ENCODE measurements around the gene PCAT6. TPM values are rescaled to one million over a fixed set of nuclear protein-coding genes. Genes with fewer than 3 reads are reported as not detected.

PCAT6 gene
- total RNA-seq, 1 donor from 2014 or later: 5.6 TPM

DNA sequence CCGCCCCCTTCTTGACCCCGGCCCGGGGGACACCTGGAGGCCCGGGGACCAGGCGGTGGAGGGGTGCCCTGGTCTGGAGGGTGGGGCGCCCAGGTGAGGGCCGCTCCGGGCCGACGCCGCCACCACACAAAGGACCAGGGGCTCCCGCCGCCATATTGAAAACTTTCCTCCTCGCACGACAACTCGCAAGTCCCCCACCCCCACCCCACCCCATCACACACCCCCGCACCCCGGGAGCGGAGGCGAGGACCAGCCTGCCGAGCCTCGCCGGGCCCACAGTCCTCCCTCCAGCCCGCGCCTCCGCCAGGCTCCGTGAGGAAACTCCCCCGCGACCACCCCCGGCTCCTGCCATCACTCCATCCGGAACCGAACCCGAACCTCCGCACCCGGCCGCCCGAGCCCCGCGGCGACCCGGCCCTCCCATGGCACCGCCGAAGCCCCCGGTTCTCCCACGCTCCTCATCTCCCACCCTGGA is 3.3 kb upstream of the PCAT6 start:
- peak overlapping the region; percentile 92 for H3K4me3 Mint-ChIP-seq (ENCODE audit: low read depth)
- DNase-seq (ENCODE audit: low spot score, unreplicated experiment): peak; percentile 26
- H3K27ac Mint-ChIP-seq: peak overlapping the region; percentile 88

DNA sequence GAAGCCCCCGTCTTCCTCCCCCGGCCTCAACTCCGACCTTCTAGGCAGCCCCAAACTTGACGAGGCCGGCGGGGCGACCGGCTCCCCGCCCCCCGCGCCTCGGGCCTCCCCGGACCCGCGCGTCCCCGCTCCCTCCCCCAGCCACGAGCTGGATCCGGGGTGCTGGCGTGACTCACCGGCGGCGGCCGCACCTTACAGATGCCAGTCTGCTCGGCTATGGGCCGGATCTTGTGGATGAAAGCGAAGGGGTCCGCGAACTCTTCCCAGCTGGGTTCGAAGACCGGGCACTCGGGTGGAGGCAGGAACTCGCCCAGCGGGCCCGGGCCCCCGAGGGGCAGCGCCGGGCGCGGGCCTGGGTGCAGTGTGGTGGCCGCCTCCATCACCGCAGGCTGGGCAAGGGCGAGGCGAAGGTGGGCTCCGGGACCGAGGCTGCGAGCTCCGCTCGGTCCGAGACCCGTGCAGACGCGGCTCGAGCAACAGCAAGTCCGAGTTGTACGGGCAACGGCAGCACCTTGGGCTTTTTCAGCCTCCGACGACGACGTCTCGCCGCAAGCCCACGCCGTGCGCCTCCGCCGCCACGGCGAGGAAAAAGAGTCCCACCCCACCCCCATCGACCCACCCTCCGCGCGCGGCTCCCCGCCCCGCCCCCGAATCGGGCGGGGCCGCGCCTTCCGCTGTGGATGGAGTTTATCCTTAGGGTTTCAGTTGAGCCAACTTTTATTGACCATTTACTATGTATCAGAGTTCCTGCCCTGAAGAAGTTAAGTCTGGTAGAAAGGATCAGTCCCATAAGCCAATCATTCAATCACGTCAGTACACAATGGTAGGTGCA is 2.6 kb upstream of the PCAT6 start, which contains the start of gene KDM5B:
Gene KDM5B (minus strand): TSS at position 496 of the 832 bp plus-strand sequence. CDS start 116 bp downstream, at position 380.
- H3K9me3 Mint-ChIP-seq (ENCODE audit: low read depth): no peaks in the 10 kb centered on the region
- H3K36me3 Mint-ChIP-seq (ENCODE audit: insufficient read depth): no peaks in the 10 kb centered on the region
- peaks cover 24% of the 10 kb centered on the region for H3K4me1 Mint-ChIP-seq (ENCODE audit: low read depth)
- TF ChIP-seq, protein P1, sequence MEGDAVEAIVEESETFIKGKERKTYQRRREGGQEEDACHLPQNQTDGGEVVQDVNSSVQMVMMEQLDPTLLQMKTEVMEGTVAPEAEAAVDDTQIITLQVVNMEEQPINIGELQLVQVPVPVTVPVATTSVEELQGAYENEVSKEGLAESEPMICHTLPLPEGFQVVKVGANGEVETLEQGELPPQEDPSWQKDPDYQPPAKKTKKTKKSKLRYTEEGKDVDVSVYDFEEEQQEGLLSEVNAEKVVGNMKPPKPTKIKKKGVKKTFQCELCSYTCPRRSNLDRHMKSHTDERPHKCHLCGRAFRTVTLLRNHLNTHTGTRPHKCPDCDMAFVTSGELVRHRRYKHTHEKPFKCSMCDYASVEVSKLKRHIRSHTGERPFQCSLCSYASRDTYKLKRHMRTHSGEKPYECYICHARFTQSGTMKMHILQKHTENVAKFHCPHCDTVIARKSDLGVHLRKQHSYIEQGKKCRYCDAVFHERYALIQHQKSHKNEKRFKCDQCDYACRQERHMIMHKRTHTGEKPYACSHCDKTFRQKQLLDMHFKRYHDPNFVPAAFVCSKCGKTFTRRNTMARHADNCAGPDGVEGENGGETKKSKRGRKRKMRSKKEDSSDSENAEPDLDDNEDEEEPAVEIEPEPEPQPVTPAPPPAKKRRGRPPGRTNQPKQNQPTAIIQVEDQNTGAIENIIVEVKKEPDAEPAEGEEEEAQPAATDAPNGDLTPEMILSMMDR (IDR thresholded peaks at IDR 0.05; ENCODE audit: unreplicated experiment): no peak
- peaks cover 15% of the 10 kb centered on the region for H3K27me3 Mint-ChIP-seq
- peak within 1 kb of the TSS; percentile 93 for H3K27ac Mint-ChIP-seq
- DNase-seq (ENCODE audit: low spot score, unreplicated experiment): peak; percentile 52
- H3K4me3 Mint-ChIP-seq (ENCODE audit: low read depth): peak within 1 kb of the TSS; percentile 92

More for the DNA sequence above, 3.3 kb upstream of the PCAT6 start:
- TF ChIP-seq, protein P1 (IDR thresholded peaks at IDR 0.05; ENCODE audit: unreplicated experiment): no peak
- Mint-ChIP-seq H3K36me3 (ENCODE audit: insufficient read depth) (no peaks in the 10 kb centered on the region), H3K4me1 (ENCODE audit: low read depth) (peaks cover 28% of the 10 kb centered on the region), H3K9me3 (ENCODE audit: low read depth) (no peaks in the 10 kb centered on the region), H3K27me3 (peaks cover 11% of the 10 kb centered on the region)

DNA sequence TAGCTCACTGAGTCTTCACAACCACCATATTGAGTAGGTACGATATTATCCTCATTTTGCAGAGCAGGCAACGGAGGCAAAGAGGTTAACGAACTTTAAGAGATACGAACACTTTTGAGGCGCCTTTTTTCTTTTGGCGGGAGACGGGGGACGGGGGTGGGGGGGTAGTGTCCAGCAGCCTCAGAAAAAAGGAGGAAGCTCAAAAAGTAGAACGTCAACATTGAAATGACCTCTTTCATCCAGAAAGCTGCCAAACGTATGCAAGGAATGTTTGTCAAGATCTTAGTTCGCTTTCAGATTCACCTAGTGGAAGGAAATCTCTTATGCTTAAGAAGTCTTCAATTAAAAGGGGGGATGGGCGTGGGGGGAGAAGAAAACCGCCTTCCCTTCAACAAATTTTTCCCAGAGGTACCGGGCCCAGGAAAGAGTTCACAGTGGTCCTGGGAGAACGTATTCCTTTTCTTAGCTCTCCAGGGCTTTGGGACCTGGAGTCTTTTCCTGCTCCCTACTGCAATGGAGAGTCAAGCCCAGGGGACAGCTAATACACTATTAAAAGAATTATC is 1.1 kb upstream of the PCAT6 start:
- Mint-ChIP-seq H3K9me3 (ENCODE audit: low read depth) (no peaks in the 10 kb centered on the region), H3K27me3 (peaks cover 18% of the 10 kb centered on the region), H3K27ac (peak overlapping the region; percentile 54), H3K4me3 (ENCODE audit: low read depth) (peak overlapping the region; percentile 92), H3K4me1 (ENCODE audit: low read depth) (peaks cover 19% of the 10 kb centered on the region), H3K36me3 (ENCODE audit: insufficient read depth) (no peaks in the 10 kb centered on the region)
- DNase-seq (ENCODE audit: low spot score, unreplicated experiment): no peak
- TF ChIP-seq, protein P1 (IDR thresholded peaks at IDR 0.05; ENCODE audit: unreplicated experiment): no peak

DNA sequence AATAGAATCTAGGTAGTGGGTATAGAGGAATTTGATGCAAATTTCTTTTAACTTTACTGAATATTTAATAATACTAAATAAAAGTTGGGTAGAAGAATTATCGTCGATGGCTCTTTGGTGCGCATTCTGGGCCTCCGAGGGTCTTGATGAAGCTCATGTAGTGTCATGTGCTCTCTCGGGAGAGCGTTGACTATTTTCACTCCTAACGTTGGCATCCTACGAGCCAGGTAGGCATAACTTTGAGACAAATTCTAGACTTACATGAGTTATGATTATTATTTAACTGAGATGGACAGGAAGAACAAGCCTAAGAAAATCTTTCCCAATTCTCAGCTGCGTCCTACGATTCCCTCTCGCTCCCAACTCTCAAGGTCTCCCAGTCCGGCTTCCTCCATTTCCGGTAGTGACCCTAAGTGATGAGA is 550 bp upstream of the PCAT6 start:
- H3K9me3 Mint-ChIP-seq (ENCODE audit: low read depth): no peaks in the 10 kb centered on the region
- H3K27ac Mint-ChIP-seq: peak overlapping the region; percentile 93
- no peak for DNase-seq (ENCODE audit: low spot score, unreplicated experiment)
- H3K4me3 Mint-ChIP-seq (ENCODE audit: low read depth): peak overlapping the region; percentile 90
- no peaks in the 10 kb centered on the region for H3K36me3 Mint-ChIP-seq (ENCODE audit: insufficient read depth)
- peaks cover 22% of the 10 kb centered on the region for H3K27me3 Mint-ChIP-seq
- peaks cover 19% of the 10 kb centered on the region for H3K4me1 Mint-ChIP-seq (ENCODE audit: low read depth)
- TF ChIP-seq, protein P1 (IDR thresholded peaks at IDR 0.05; ENCODE audit: unreplicated experiment): no peak
